ENCODE results near the gene WWTR1. TPM values are rescaled to one million over a fixed set of nuclear protein-coding genes. Genes with fewer than 3 reads are reported as not detected.

Gene WWTR1
- total RNA-seq, 6 experiments from 2014 or later, result 41.5 to 49.7 (median 45.5) TPM

- no peaks in the 10 kb centered on the region for H3K27me3 Mint-ChIP-seq (ENCODE audit: insufficient read depth)
- peak; percentile 88 for DNase-seq
- H3K9me3 Mint-ChIP-seq, result no peaks in the 10 kb centered on the region
- H3K27ac Mint-ChIP-seq, result peak overlapping the region; percentile 97
- no peak for TF ChIP-seq CTCF (IDR thresholded peaks at IDR 0.05)
- peak overlapping the region; percentile 77 for H3K4me3 Mint-ChIP-seq
- peaks cover 96% of the 10 kb centered on the region for H3K4me1 Mint-ChIP-seq (ENCODE audit: low read depth)
- peaks cover 31% of the 10 kb centered on the region for H3K36me3 Mint-ChIP-seq (ENCODE audit: low read depth)
Measured at GRCh38 chr3:149575213-149575960, 82.4 kb downstream of the WWTR1 start.

DNA sequence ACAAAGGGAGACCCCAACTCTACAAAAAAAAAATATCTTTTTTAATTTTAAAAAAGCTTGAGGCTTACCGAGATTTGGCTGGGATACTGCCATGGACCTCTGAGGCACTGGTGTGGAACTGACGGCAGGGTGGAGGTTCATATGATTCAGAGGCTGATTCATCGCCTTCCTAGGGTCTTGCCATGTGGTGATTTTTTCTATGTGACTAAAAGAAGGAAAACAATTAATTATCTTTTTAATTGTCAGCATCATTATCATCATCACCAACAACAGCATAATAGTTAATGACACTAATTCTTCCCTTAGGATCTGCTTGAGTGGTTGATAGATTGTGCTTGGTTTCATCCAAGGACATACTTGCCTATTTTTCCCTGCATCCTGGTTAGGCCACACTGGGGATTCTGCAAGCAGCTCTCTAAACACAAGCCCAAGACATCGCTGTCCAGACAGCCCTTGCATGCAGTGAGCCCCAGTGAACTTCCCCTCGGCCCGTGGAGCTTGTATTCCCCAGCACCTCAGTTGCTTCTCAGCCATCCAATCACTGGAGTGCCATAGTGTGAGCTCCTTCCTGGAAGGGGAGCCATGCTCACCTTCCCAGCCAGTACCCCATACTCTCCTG, 84.9 kb downstream of the WWTR1 start:
- no peak for TF ChIP-seq CTCF (IDR thresholded peaks at IDR 0.05)
- H3K27me3 Mint-ChIP-seq (ENCODE audit: insufficient read depth), result no peaks in the 10 kb centered on the region
- DNase-seq, result peak; percentile 65
- H3K27ac Mint-ChIP-seq, result peak overlapping the region; percentile 97
- H3K4me1 Mint-ChIP-seq (ENCODE audit: low read depth), result peaks cover 84% of the 10 kb centered on the region
- H3K9me3 Mint-ChIP-seq, result no peaks in the 10 kb centered on the region
- H3K4me3 Mint-ChIP-seq, result peak overlapping the region; percentile 48
- peaks cover 26% of the 10 kb centered on the region for H3K36me3 Mint-ChIP-seq (ENCODE audit: low read depth)

DNA sequence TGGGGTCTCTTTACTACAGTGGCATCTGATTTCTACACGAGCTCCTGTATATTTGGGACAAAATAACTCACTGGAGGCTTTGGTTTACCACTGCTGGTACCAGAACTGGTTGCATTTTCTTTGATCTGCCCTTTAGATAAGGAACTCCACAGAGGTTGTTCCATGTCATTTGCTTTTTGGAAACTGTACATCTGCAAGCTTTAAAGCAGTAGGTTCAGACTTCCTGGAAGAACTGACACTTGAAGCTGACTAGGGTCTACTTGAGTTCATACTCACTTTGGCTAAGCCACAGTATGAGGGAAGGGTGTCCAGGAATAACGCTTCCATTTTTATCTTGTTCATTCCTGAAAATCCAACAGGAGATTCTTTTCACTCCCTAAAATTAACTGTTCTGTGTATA, 86.4 kb downstream of the WWTR1 start:
- no peaks in the 10 kb centered on the region for H3K9me3 Mint-ChIP-seq
- H3K36me3 Mint-ChIP-seq (ENCODE audit: low read depth), result peaks cover 26% of the 10 kb centered on the region
- H3K4me1 Mint-ChIP-seq (ENCODE audit: low read depth), result peaks cover 83% of the 10 kb centered on the region
- no peak overlapping the region for H3K4me3 Mint-ChIP-seq
- no peak for TF ChIP-seq CTCF (IDR thresholded peaks at IDR 0.05)
- no peaks in the 10 kb centered on the region for H3K27me3 Mint-ChIP-seq (ENCODE audit: insufficient read depth)
- no peak for DNase-seq
- peak overlapping the region; percentile 97 for H3K27ac Mint-ChIP-seq

- DNase-seq, result no peak
- Mint-ChIP-seq H3K4me1 (ENCODE audit: low read depth) (peaks cover 75% of the 10 kb centered on the region), H3K27ac (no peak overlapping the region), H3K9me3 (no peaks in the 10 kb centered on the region), H3K4me3 (no peak overlapping the region), H3K27me3 (ENCODE audit: insufficient read depth) (no peaks in the 10 kb centered on the region), H3K36me3 (ENCODE audit: low read depth) (peaks cover 31% of the 10 kb centered on the region)
- no peak for TF ChIP-seq CTCF (IDR thresholded peaks at IDR 0.05)
Measured at GRCh38 chr3:149570016-149570415, 87.8 kb downstream of the WWTR1 start.

- Mint-ChIP-seq H3K9me3 (no peaks in the 10 kb centered on the region), H3K4me1 (ENCODE audit: low read depth) (peaks cover 67% of the 10 kb centered on the region), H3K36me3 (ENCODE audit: low read depth) (peaks cover 39% of the 10 kb centered on the region), H3K4me3 (peak overlapping the region; percentile 31; the same call in 1 of the 2 replicates), H3K27me3 (ENCODE audit: insufficient read depth) (no peaks in the 10 kb centered on the region), H3K27ac (peak overlapping the region; percentile 65)
- DNase-seq, result no peak
- TF ChIP-seq CTCF (IDR thresholded peaks at IDR 0.05), result no peak
Measured at GRCh38 chr3:149567381-149567780, 90.4 kb downstream of the WWTR1 start.
